Right lobe of liver (tissue), 4 donors: Measurements from ENCODE around the gene DDR2.

Experiments
- CTCF ChIP-seq, 4 donors: fragments of 200-600 bp in 3 of 4; fragments of 450-650 bp in 1 of 4; IDR thresholded peaks; one replicate each; pipeline versions ENCODE4 v1.5.1 to v1.8.0; 2016 to 2022; ENCODE audit warnings: antibody characterized with exemption in 4 of 4, mild to moderate bottlenecking in 2 of 4
- POLR2A ChIP-seq: fragments of 450-650 bp; IDR thresholded peaks from one replicate; pipeline ENCODE4 v1.6.1; 2017; ENCODE audit warnings: antibody characterized with exemption, mild to moderate bottlenecking
- donor health status: DM: no; HTN: no; CAD: no.
- donor health status: DM: no; HTN: no; CAD: no.
- donor health status: DM: no; HTN: yes; CAD: no.

- TF ChIP-seq CTCF (IDR thresholded peaks at IDR 0.05) (no peak), POLR2A (no peak)
Measured at GRCh38 chr1:162587761-162588260, 44.5 kb upstream of the DDR2 start.
